Uterus (tissue), 4 donors: ENCODE results near the gene ZNF862. TPM values are rescaled to one million over a fixed set of nuclear protein-coding genes. Genes with fewer than 3 reads are reported as not detected.
A peak's percentile ranks its signal among the peaks of the same experiment; 100 is the strongest.

ENCODE experiments used
- DNase-seq, 2 donors: peaks; one replicate each; pipeline ENCODE4 v3.0.0-alpha.2; 2019 to 2020
- H3K27ac ChIP-seq, 2 donors: fragments of 200-600 bp; sonication (generic); 1 replicate in 1 of 2; 2 replicates in 1 of 2; pipeline ENCODE4 v1.5.1; 2016 to 2018
- H3K27me3 ChIP-seq, 2 donors: fragments of 200-600 bp; sonication (generic); one replicate each; pipeline ENCODE4 v1.5.1; 2018 to 2019; ENCODE audit warnings: control low read depth in 1 of 2
- H3K36me3 ChIP-seq, 2 donors: fragments of 200-600 bp; sonication (generic); one replicate each; pipeline ENCODE4 v1.5.1; 2019; ENCODE audit warnings: control low read depth in 1 of 2
- H3K4me1 ChIP-seq, 2 donors: fragments of 200-600 bp; sonication (generic); one replicate each; pipeline ENCODE4 v1.5.1; 2018 to 2019; ENCODE audit warnings: control low read depth in 1 of 2
- H3K4me3 ChIP-seq, 2 donors: fragments of 200-600 bp; sonication (generic); 1 replicate in 1 of 2; 2 replicates in 1 of 2; pipeline ENCODE4 v1.5.1; 2018 to 2019; ENCODE audit warnings: mild to moderate bottlenecking in 1 of 2
- H3K9me3 ChIP-seq, 2 donors: fragments of 200-600 bp; sonication (generic); one replicate each; pipeline ENCODE4 v1.5.1; 2019; ENCODE audit warnings: control low read depth in 1 of 2
- CTCF ChIP-seq, 4 experiments: fragments of 200-600 bp in 2 of 4; fragments of 450-650 bp in 2 of 4; sonication (generic) in 2 of 4; IDR thresholded peaks; one replicate each; pipeline ENCODE4 v1.5.1; 2016 to 2019; ENCODE audit warnings: antibody characterized with exemption in 4 of 4, mild to moderate bottlenecking in 2 of 4, moderate library complexity in 1 of 4
- POLR2A ChIP-seq, 2 donors: fragments of 450-650 bp; IDR thresholded peaks; one replicate each; pipeline ENCODE4 v1.6.1; 2016; ENCODE audit warnings: antibody characterized with exemption in 2 of 2, mild to moderate bottlenecking in 1 of 2, moderate library complexity in 1 of 2
- intact Hi-C: fragments of 100-400 bp; cut with DNase I; formaldehyde crosslinking; loops from one replicate; pipeline ENCODE4 v1.15.1; 2023; ENCODE audit warnings: low total_unique reads
- total RNA-seq, 4 donors: library from RNA; depleted of rRNA in 3 of 4; stranded (reverse); fragments of >200 nt in 3 of 4; gene quantifications; one replicate each; pipeline versions ENCODE4 v1.1.0 to v1.2.4, GENCODE V29; 2014 to 2023
- donor health status: DM: yes; HTN: yes; CAD: no.

ZNF862 gene
- total RNA-seq, 4 donors from 2014 or later, result 1.8 to 39.4 (median 14.6) TPM

- no peak for TF ChIP-seq POLR2A (IDR thresholded peaks at IDR 0.05)
- no peak for TF ChIP-seq CTCF (IDR thresholded peaks at IDR 0.05)
- no peaks in the 10 kb centered on the region for H3K27me3 ChIP-seq
- H3K36me3 ChIP-seq, result no peaks in the 10 kb centered on the region
- H3K9me3 ChIP-seq, result no peaks in the 10 kb centered on the region
- H3K4me1 ChIP-seq, result no peaks in the 10 kb centered on the region
- H3K4me3 ChIP-seq, result no peak overlapping the region
- H3K27ac ChIP-seq, result no peak overlapping the region
- no peak for DNase-seq
- intact Hi-C loops, result no loop called here
Observed at GRCh38 chr7:149853157-149853556, 15.0 kb downstream of the ZNF862 start.

- peak; percentile 45 to 46 for DNase-seq
- no peak for TF ChIP-seq POLR2A (IDR thresholded peaks at IDR 0.05)
- TF ChIP-seq CTCF (IDR thresholded peaks at IDR 0.05), result no peak
- no peaks in the 10 kb centered on the region for H3K27me3 ChIP-seq
- H3K4me3 ChIP-seq, result no peak overlapping the region
- no peaks in the 10 kb centered on the region for H3K36me3 ChIP-seq
- H3K4me1 ChIP-seq, result no peaks in the 10 kb centered on the region
- H3K27ac ChIP-seq, result no peak overlapping the region
- intact Hi-C loops, result no loop called here
- H3K9me3 ChIP-seq, result no peaks in the 10 kb centered on the region
Observed at GRCh38 chr7:149854611-149855360, 16.6 kb downstream of the ZNF862 start.

- intact Hi-C loops, result no loop called here
- H3K27me3 ChIP-seq, result no peaks in the 10 kb centered on the region
- no peak for TF ChIP-seq POLR2A (IDR thresholded peaks at IDR 0.05)
- TF ChIP-seq CTCF (IDR thresholded peaks at IDR 0.05), result no peak
- no peak for DNase-seq
- no peak overlapping the region for H3K4me3 ChIP-seq
- H3K9me3 ChIP-seq, result no peaks in the 10 kb centered on the region
- H3K36me3 ChIP-seq, result no peaks in the 10 kb centered on the region
- H3K4me1 ChIP-seq, result no peaks in the 10 kb centered on the region
- no peak overlapping the region for H3K27ac ChIP-seq
Observed at GRCh38 chr7:149855361-149856305, 17.5 kb downstream of the ZNF862 start.

GRCh38 chr7:149856583-149856982 is 18.4 kb downstream of the ZNF862 start:
- TF ChIP-seq POLR2A (IDR thresholded peaks at IDR 0.05) (no peak), CTCF (IDR thresholded peaks at IDR 0.05) (no peak)
- intact Hi-C loops, result no loop called here
- H3K27ac ChIP-seq, result no peak overlapping the region
- no peak for DNase-seq
- H3K27me3 ChIP-seq, result no peaks in the 10 kb centered on the region
- H3K4me1 ChIP-seq, result no peaks in the 10 kb centered on the region
- no peaks in the 10 kb centered on the region for H3K9me3 ChIP-seq
- no peaks in the 10 kb centered on the region for H3K36me3 ChIP-seq
- H3K4me3 ChIP-seq, result no peak overlapping the region

- no peak overlapping the region for H3K27ac ChIP-seq
- no peak for DNase-seq
- H3K4me1 ChIP-seq, result no peaks in the 10 kb centered on the region
- intact Hi-C loops, result no loop called here
- no peak for TF ChIP-seq POLR2A (IDR thresholded peaks at IDR 0.05)
- H3K36me3 ChIP-seq, result no peaks in the 10 kb centered on the region
- no peak overlapping the region for H3K4me3 ChIP-seq
- H3K9me3 ChIP-seq, result no peaks in the 10 kb centered on the region
- H3K27me3 ChIP-seq, result no peaks in the 10 kb centered on the region
Observed at GRCh38 chr7:149859369-149859768, 21.2 kb downstream of the ZNF862 start.
